GM12878 (cell line): ENCODE measurements around the gene MTMR10.

Experiments used
- ASH2L ChIP-seq: fragments of 300-600, 200-600 bp; sonication (generic); IDR thresholded peaks from 2 replicates; pipeline ENCODE4 v1.6.1; 2017; ENCODE audit warnings: low read depth, mild to moderate bottlenecking, borderline replicate concordance
- CHD2 ChIP-seq: IDR thresholded peaks from 2 replicates; pipeline ENCODE4 v1.6.1; 2011; ENCODE audit warnings: low read depth, low read length, improper control_type of control experiment, borderline replicate concordance
- EGR1 ChIP-seq, 2 experiments: IDR thresholded peaks; 1 replicate in 1 of 2; 2 replicates in 1 of 2; pipeline ENCODE4 v1.6.1; 2011 to 2012; ENCODE audit warnings: low read depth in 2 of 2, low read length in 2 of 2, borderline replicate concordance in 1 of 2, mild to moderate bottlenecking in 1 of 2, moderate library complexity in 1 of 2
- JUND ChIP-seq: IDR thresholded peaks from 2 replicates; pipeline ENCODE4 v1.6.1; 2012; ENCODE audit warnings: low read depth, mild to moderate bottlenecking, low read length, improper control_type of control experiment, moderate library complexity
- MXI1 ChIP-seq: fragments of 150-350 bp; IDR thresholded peaks from 2 replicates; pipeline ENCODE4 v1.6.1; 2011; ENCODE audit warnings: low read depth, mild to moderate bottlenecking, inconsistent platforms, low read length, improper control_type of control experiment
- MYC ChIP-seq: IDR thresholded peaks from 2 replicates; pipeline ENCODE4 v1.6.1; 2011; ENCODE audit warnings: mild to moderate bottlenecking, low read length, moderate library complexity, inconsistent platforms; ENCODE audit not compliant: insufficient read depth, insufficient replicate concordance, insufficient read length, severe bottlenecking
- NFYB ChIP-seq: IDR thresholded peaks from 2 replicates; pipeline ENCODE4 v1.6.1; 2011; ENCODE audit warnings: low read depth, mild to moderate bottlenecking, low read length, improper control_type of control experiment, moderate library complexity; ENCODE audit not compliant: insufficient read depth
- TCF7 ChIP-seq: IDR thresholded peaks from 2 replicates; pipeline ENCODE4 v1.6.1; 2014; ENCODE audit warnings: antibody characterized with exemption, borderline replicate concordance
- ZZZ3 ChIP-seq: IDR thresholded peaks from 2 replicates; pipeline ENCODE4 v1.6.1; 2011; ENCODE audit warnings: low read depth; ENCODE audit not compliant: control insufficient read depth, insufficient read length
- TF ChIP-seq, protein P1 (sequence below), 3 experiments: IDR thresholded peaks in 2 of 3; conservative IDR thresholded peaks in 1 of 3; 2 replicates each; pipeline ENCODE4 v1.5.1; 2011; ENCODE audit warnings: low read depth in 3 of 3, low read length in 3 of 3, mild to moderate bottlenecking in 3 of 3, control low read depth in 2 of 3, moderate library complexity in 2 of 3, inconsistent platforms in 1 of 3, mixed read lengths in 1 of 3; ENCODE audit not compliant: control insufficient read depth in 2 of 3, insufficient read depth in 1 of 3; ENCODE audit errors: extremely low read depth in 1 of 3
- TF ChIP-seq, protein P2 (sequence below): fragments of 450-650 bp; IDR thresholded peaks from 2 replicates; pipeline ENCODE4 v1.6.1; 2016; ENCODE audit warnings: mild to moderate bottlenecking, moderate library complexity, borderline replicate concordance

DNA sequence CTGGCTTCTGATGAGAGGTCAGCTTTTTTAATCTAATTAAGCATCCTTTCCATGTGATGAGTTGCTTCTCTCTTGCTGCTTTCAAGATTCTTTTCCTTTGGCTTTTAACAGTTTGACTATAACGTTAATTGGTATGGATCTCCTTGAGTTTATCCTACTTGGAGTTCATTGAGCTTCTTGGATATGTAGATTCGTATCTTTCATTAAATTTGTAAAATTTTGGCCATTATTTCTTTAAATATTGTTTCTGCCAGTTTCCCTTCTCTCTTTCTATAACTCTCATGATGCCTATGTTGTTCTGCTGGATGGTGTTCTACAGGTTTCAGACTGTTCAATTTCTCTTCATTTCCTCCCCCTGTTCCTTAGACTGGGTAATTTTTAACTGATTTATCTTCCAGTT, 21.0 kb upstream of the MTMR10 start:
- TF ChIP-seq JUND (no peak), MYC (no peak), MXI1 (no peak), ZZZ3 (no peak), ASH2L (no peak), TCF7 (no peak), CHD2 (no peak), NFYB (no peak), EGR1 (IDR thresholded peaks at IDR 0.05; ENCODE audit: borderline replicate concordance in 1 of 2, low read depth in 2 of 2, low read length in 2 of 2) (no peak)
- TF ChIP-seq, protein P1, sequence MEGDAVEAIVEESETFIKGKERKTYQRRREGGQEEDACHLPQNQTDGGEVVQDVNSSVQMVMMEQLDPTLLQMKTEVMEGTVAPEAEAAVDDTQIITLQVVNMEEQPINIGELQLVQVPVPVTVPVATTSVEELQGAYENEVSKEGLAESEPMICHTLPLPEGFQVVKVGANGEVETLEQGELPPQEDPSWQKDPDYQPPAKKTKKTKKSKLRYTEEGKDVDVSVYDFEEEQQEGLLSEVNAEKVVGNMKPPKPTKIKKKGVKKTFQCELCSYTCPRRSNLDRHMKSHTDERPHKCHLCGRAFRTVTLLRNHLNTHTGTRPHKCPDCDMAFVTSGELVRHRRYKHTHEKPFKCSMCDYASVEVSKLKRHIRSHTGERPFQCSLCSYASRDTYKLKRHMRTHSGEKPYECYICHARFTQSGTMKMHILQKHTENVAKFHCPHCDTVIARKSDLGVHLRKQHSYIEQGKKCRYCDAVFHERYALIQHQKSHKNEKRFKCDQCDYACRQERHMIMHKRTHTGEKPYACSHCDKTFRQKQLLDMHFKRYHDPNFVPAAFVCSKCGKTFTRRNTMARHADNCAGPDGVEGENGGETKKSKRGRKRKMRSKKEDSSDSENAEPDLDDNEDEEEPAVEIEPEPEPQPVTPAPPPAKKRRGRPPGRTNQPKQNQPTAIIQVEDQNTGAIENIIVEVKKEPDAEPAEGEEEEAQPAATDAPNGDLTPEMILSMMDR (IDR thresholded peaks at IDR 0.05 in 2 of 3, conservative IDR thresholded peaks at IDR 0.05 in 1 of 3; ENCODE audit: control insufficient read depth in 2 of 3, extremely low read depth in 1 of 3, insufficient read depth in 1 of 3, low read depth in 3 of 3, low read length in 3 of 3): no peak
- TF ChIP-seq, protein P2, sequence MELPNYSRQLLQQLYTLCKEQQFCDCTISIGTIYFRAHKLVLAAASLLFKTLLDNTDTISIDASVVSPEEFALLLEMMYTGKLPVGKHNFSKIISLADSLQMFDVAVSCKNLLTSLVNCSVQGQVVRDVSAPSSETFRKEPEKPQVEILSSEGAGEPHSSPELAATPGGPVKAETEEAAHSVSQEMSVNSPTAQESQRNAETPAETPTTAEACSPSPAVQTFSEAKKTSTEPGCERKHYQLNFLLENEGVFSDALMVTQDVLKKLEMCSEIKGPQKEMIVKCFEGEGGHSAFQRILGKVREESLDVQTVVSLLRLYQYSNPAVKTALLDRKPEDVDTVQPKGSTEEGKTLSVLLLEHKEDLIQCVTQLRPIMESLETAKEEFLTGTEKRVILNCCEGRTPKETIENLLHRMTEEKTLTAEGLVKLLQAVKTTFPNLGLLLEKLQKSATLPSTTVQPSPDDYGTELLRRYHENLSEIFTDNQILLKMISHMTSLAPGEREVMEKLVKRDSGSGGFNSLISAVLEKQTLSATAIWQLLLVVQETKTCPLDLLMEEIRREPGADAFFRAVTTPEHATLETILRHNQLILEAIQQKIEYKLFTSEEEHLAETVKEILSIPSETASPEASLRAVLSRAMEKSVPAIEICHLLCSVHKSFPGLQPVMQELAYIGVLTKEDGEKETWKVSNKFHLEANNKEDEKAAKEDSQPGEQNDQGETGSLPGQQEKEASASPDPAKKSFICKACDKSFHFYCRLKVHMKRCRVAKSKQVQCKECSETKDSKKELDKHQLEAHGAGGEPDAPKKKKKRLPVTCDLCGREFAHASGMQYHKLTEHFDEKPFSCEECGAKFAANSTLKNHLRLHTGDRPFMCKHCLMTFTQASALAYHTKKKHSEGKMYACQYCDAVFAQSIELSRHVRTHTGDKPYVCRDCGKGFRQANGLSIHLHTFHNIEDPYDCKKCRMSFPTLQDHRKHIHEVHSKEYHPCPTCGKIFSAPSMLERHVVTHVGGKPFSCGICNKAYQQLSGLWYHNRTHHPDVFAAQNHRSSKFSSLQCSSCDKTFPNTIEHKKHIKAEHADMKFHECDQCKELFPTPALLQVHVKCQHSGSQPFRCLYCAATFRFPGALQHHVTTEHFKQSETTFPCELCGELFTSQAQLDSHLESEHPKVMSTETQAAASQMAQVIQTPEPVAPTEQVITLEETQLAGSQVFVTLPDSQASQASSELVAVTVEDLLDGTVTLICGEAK: no peak
